Prostate gland (tissue), 2 donors: Measurements from ENCODE around the gene DAAM1. TPM values are rescaled to one million over a fixed set of nuclear protein-coding genes. Genes with fewer than 3 reads are reported as not detected.

Source experiments
- DNase-seq: peaks from one replicate; pipeline ENCODE4 v3.0.0-alpha.2; 2019; ENCODE audit warnings: low spot score
- H3K27ac ChIP-seq, 2 donors: fragments of 200-600 bp; sonication (generic); 2 replicates each; pipeline ENCODE4 v1.5.1; 2017 to 2019
- H3K27me3 ChIP-seq: fragments of 200-600 bp; sonication (generic); replicated peaks from 2 replicates; pipeline ENCODE4 v1.5.1; 2019; ENCODE audit not compliant: insufficient read depth
- H3K36me3 ChIP-seq, 2 donors: fragments of 200-600 bp; sonication (generic); 1 replicate in 1 of 2; 2 replicates in 1 of 2; pipeline versions ENCODE4 v1.5.1 to v1.8.1; 2017 to 2019
- H3K4me1 ChIP-seq: fragments of 200-600 bp; sonication (generic); replicated peaks from 2 replicates; pipeline ENCODE4 v1.5.1; 2019
- H3K4me3 ChIP-seq, 2 donors: fragments of 200-600 bp; sonication (generic); 2 replicates each; pipeline ENCODE4 v1.5.1; 2017 to 2019
- H3K9me3 ChIP-seq: fragments of 200-600 bp; sonication (generic); 2 replicates; pipeline ENCODE4 v1.5.1; 2017
- POLR2A ChIP-seq: fragments of 450-650 bp; IDR thresholded peaks from one replicate; pipeline ENCODE4 v1.6.1; 2016; ENCODE audit warnings: antibody characterized with exemption, mild to moderate bottlenecking
- POLR2AphosphoS5 ChIP-seq: sonication (generic); formaldehyde crosslinking; IDR thresholded peaks from one replicate; pipeline ENCODE4 v1.6.1; 2017; ENCODE audit warnings: antibody characterized with exemption
- WGBS: methylation state at CpG from one replicate; pipeline ENCODE4 v1.1.5; 2018; 5-methylcytosine and 5-hydroxymethylcytosine counted together
- intact Hi-C: fragments of 100-400 bp; cut with DNase I; formaldehyde crosslinking; loops from one replicate; pipeline ENCODE4 v1.14.2; 2022
- total RNA-seq, 2 donors: library from RNA; depleted of rRNA; stranded (reverse); fragments of >200 nt; gene quantifications; one replicate each; pipeline ENCODE4 v1.1.0, GENCODE V29; 2016
- TF ChIP-seq, protein P1 (sequence below), 4 experiments: fragments of 200-600 bp in 2 of 4; fragments of 450-650 bp in 2 of 4; sonication (generic) in 2 of 4; IDR thresholded peaks; 1 replicate in 3 of 4; 2 replicates in 1 of 4; pipeline ENCODE4 v1.5.1; 2016 to 2019; ENCODE audit warnings: antibody characterized with exemption in 4 of 4, mild to moderate bottlenecking in 2 of 4, moderate library complexity in 2 of 4

Gene DAAM1
- total RNA-seq, 2 donors from 2014 or later, result 35.4 to 58.3 TPM

GRCh38 chr14:59280961-59281360 is 92.5 kb downstream of the DAAM1 start:
- no peaks in the 10 kb centered on the region for H3K27me3 ChIP-seq
- 94% methylated on average over 5 of the region's 5 CpGs for WGBS
- intact Hi-C loops, result no loop called here
- H3K36me3 ChIP-seq, result no peaks in the 10 kb centered on the region
- H3K27ac ChIP-seq, result no peak overlapping the region
- no peak for TF ChIP-seq POLR2A
- TF ChIP-seq, protein P1, sequence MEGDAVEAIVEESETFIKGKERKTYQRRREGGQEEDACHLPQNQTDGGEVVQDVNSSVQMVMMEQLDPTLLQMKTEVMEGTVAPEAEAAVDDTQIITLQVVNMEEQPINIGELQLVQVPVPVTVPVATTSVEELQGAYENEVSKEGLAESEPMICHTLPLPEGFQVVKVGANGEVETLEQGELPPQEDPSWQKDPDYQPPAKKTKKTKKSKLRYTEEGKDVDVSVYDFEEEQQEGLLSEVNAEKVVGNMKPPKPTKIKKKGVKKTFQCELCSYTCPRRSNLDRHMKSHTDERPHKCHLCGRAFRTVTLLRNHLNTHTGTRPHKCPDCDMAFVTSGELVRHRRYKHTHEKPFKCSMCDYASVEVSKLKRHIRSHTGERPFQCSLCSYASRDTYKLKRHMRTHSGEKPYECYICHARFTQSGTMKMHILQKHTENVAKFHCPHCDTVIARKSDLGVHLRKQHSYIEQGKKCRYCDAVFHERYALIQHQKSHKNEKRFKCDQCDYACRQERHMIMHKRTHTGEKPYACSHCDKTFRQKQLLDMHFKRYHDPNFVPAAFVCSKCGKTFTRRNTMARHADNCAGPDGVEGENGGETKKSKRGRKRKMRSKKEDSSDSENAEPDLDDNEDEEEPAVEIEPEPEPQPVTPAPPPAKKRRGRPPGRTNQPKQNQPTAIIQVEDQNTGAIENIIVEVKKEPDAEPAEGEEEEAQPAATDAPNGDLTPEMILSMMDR (IDR thresholded peaks at IDR 0.05), result no peak
- no peak for TF ChIP-seq POLR2AphosphoS5
- no peak for DNase-seq
- H3K9me3 ChIP-seq, result no peaks in the 10 kb centered on the region
- no peak overlapping the region for H3K4me3 ChIP-seq
- no peaks in the 10 kb centered on the region for H3K4me1 ChIP-seq

DNA sequence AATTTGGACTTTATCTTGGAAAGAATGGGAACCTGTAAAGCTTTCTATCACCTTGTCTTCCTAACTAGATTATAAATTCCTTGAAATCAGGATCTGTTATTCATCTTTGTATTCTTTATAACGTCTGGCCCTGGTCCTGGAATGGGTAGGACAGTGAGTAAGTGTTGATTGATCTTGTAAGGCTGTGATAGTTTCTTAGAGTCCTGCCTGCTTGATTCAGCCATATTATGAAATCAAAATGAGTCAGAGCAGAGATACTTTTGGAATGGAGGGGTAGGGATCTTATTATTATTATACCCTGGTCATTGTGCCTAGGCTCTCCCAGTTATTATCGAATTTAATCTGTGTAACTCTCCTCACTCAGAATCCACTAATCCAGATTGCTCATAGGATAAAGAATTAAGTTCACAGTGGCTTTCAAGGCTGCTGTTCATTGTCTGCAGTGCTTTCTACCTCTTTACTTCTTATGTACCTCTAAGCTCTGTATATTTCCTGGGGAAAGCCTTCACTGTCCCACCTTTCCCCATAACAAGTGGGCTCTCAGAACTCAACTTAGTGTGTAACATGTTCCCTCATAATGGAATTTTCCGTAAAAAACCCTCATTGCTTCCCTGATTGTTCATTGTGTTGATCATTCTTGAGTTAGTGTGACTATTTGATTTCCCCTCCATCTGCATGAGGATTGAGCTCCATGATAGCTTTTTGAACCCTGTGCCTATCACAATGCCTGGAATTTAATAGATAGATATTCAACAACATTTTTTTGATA is 93.3 kb downstream of the DAAM1 start:
- no peak overlapping the region for H3K4me3 ChIP-seq
- H3K4me1 ChIP-seq, result no peaks in the 10 kb centered on the region
- no peaks in the 10 kb centered on the region for H3K36me3 ChIP-seq
- H3K27ac ChIP-seq, result no peak overlapping the region
- H3K27me3 ChIP-seq, result no peaks in the 10 kb centered on the region
- 77% methylated on average over 3 of the region's 3 CpGs for WGBS
- intact Hi-C loops, result no loop called here
- TF ChIP-seq POLR2AphosphoS5 (no peak), POLR2A (no peak)
- TF ChIP-seq, protein P1 (IDR thresholded peaks at IDR 0.05), result no peak
- no peaks in the 10 kb centered on the region for H3K9me3 ChIP-seq
- DNase-seq, result no peak

GRCh38 chr14:59282378-59282765 is 93.9 kb downstream of the DAAM1 start:
- intact Hi-C loops, result no loop called here
- WGBS, result 79% methylated on average over 3 of the region's 3 CpGs
- Histone ChIP-seq H3K4me3 (no peak overlapping the region), H3K36me3 (no peaks in the 10 kb centered on the region), H3K9me3 (no peaks in the 10 kb centered on the region), H3K27me3 (no peaks in the 10 kb centered on the region), H3K27ac (no peak overlapping the region), H3K4me1 (no peaks in the 10 kb centered on the region)
- TF ChIP-seq, protein P1 (IDR thresholded peaks at IDR 0.05), result no peak
- TF ChIP-seq POLR2A, result no peak
- no peak for TF ChIP-seq POLR2AphosphoS5
- DNase-seq, result no peak

DNA sequence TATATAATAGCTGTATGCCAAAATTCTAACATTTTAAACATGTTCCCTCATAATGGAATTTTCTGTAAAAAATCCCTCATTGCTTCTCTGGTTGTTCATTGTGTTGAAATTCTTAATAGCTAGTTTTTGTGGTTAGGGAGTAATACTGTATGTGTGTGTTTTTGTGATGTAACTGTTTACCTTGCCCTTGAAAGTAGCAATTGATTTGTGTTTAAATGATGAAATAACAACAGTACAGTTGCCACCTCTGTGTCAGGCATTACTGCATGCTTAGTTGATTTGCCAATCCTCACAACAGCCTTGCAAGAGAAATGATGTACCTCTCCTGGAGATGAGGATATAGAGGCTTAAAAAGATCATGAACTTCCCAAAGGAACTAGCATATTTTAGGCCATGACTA is 94.9 kb downstream of the DAAM1 start:
- no peak for DNase-seq
- no peaks in the 10 kb centered on the region for H3K4me1 ChIP-seq
- H3K36me3 ChIP-seq, result no peaks in the 10 kb centered on the region
- H3K27me3 ChIP-seq, result no peaks in the 10 kb centered on the region
- H3K9me3 ChIP-seq, result no peaks in the 10 kb centered on the region
- no peak overlapping the region for H3K27ac ChIP-seq
- no peak overlapping the region for H3K4me3 ChIP-seq
- intact Hi-C loops, result no loop called here
- TF ChIP-seq POLR2AphosphoS5, result no peak
- TF ChIP-seq, protein P1 (IDR thresholded peaks at IDR 0.05), result no peak
- TF ChIP-seq POLR2A, result no peak

DNA sequence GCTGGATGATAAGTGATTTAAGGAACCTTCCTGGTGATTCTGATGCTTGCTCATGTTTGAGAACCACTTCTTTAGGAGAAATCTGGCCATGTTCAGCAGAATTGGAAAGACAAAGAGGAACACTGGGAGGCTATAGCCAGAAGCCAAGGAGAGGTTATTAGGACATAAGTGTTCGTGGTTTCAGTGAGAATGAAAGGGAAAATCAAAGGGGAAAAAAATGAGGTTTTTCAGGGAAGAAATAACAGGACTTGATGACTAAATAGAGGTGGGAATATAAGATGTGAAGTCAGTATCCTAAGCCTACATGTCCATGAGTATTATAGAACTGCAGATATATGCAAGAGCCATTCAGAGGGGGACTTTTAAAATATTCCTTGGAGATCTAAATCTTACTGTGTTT is 95.6 kb downstream of the DAAM1 start:
- Histone ChIP-seq H3K27ac (no peak overlapping the region), H3K36me3 (no peaks in the 10 kb centered on the region), H3K27me3 (no peaks in the 10 kb centered on the region), H3K4me3 (no peak overlapping the region), H3K4me1 (no peaks in the 10 kb centered on the region), H3K9me3 (no peaks in the 10 kb centered on the region)
- DNase-seq, result no peak
- 79% methylated on average over 1 of the region's 1 CpG for WGBS
- intact Hi-C loops, result no loop called here
- TF ChIP-seq, protein P1 (IDR thresholded peaks at IDR 0.05), result no peak
- TF ChIP-seq POLR2A (no peak), POLR2AphosphoS5 (no peak)
